Loucy (cell line): ENCODE results near the gene CBARP.

ENCODE experiments used
- H2AFZ ChIP-seq: fragments of 200-600 bp; sonication (generic); 2 replicates; pipeline ENCODE4 v1.6.0; 2016; ENCODE audit warnings: antibody characterized with exemption, mild to moderate bottlenecking, low read length, moderate library complexity
- H3F3A ChIP-seq: fragments of 200-600 bp; 2 replicates; pipeline ENCODE4 v1.6.0; 2016; ENCODE audit warnings: antibody characterized with exemption, low read depth, mild to moderate bottlenecking
- H3K27me3 ChIP-seq: fragments of 200-600 bp; sonication (generic); 2 replicates; pipeline ENCODE4 v1.6.1; 2014; ENCODE audit warnings: low read length, mild to moderate bottlenecking; ENCODE audit not compliant: insufficient read depth, poor library complexity, severe bottlenecking
- H3K36me3 ChIP-seq: fragments of 200-600 bp; sonication (generic); 2 replicates; pipeline ENCODE4 v1.6.1; 2016; ENCODE audit warnings: low read length; ENCODE audit not compliant: insufficient read depth
- H3K4me1 ChIP-seq: fragments of 200-600 bp; sonication (generic); 2 replicates; pipeline ENCODE4 v1.5.1; 2014; ENCODE audit warnings: low read length, mild to moderate bottlenecking; ENCODE audit not compliant: insufficient read depth, poor library complexity, severe bottlenecking
- H3K4me2 ChIP-seq: fragments of 200-600 bp; sonication (generic); 2 replicates; pipeline ENCODE4 v1.6.0; 2014; ENCODE audit warnings: antibody characterized with exemption, low read length, low read depth, mild to moderate bottlenecking; ENCODE audit not compliant: poor library complexity, severe bottlenecking
- H3K4me3 ChIP-seq: fragments of 200-600 bp; sonication (generic); 2 replicates; pipeline ENCODE4 v1.5.1; 2014; ENCODE audit warnings: low read length, mild to moderate bottlenecking, mixed read lengths; ENCODE audit not compliant: poor library complexity, severe bottlenecking
- H3K79me2 ChIP-seq: fragments of 200-600 bp; sonication (generic); 2 replicates; pipeline ENCODE4 v1.6.1; 2014; ENCODE audit warnings: low read length; ENCODE audit not compliant: insufficient read depth
- H3K9ac ChIP-seq: fragments of 200-600 bp; sonication (generic); 2 replicates; pipeline ENCODE4 v1.6.0; 2014; ENCODE audit warnings: mild to moderate bottlenecking, low read depth, low read length, moderate library complexity; ENCODE audit not compliant: poor library complexity, severe bottlenecking
- H3K9me2 ChIP-seq: fragments of 200-600 bp; sonication (generic); replicated peaks from 2 replicates; pipeline ENCODE4 v1.6.1; 2016; ENCODE audit warnings: low read depth, low read length, mixed read lengths
- H3K9me3 ChIP-seq: fragments of 200-600 bp; sonication (generic); 2 replicates; pipeline ENCODE4 v1.6.1; 2014; ENCODE audit warnings: mild to moderate bottlenecking, antibody characterized with exemption, low read length, low read depth; ENCODE audit not compliant: insufficient read depth
- H4K20me1 ChIP-seq: fragments of 200-600 bp; sonication (generic); 2 replicates; pipeline ENCODE4 v1.6.0; 2014; ENCODE audit warnings: antibody characterized with exemption, low read length, mild to moderate bottlenecking; ENCODE audit not compliant: insufficient read depth, poor library complexity, severe bottlenecking
- CTCF ChIP-seq: fragments of 200-600 bp; sonication (generic); conservative IDR thresholded peaks from 2 replicates; pipeline ENCODE4 v1.5.1; 2014; ENCODE audit warnings: mild to moderate bottlenecking, antibody characterized with exemption, low read length
- EZH2phosphoT487 ChIP-seq: fragments of 200-600 bp; IDR thresholded peaks from 2 replicates; pipeline ENCODE4 v1.6.1; 2018; ENCODE audit warnings: antibody characterized with exemption, mild to moderate bottlenecking, moderate library complexity, borderline replicate concordance

The CBARP gene

GRCh38 chr19:1265615-1266128 is 27.9 kb upstream of the CBARP start:
- Histone ChIP-seq H2AFZ (no peak overlapping the region), H4K20me1 (peaks cover 11% of the 10 kb centered on the region), H3K27me3 (peaks cover 4% of the 10 kb centered on the region), H3K9me2 (no peaks in the 10 kb centered on the region), H3K9me3 (no peaks in the 10 kb centered on the region), H3K4me2 (no peak overlapping the region), H3K36me3 (peaks cover 4% of the 10 kb centered on the region; the same call in 1 of the 2 replicates), H3K9ac (no peak overlapping the region), H3K79me2 (peaks cover 12% of the 10 kb centered on the region), H3K4me1 (peaks cover 34% of the 10 kb centered on the region), H3K4me3 (no peak overlapping the region), H3F3A (no peaks in the 10 kb centered on the region)
- TF ChIP-seq CTCF (no peak), EZH2phosphoT487 (no peak)

GRCh38 chr19:1264801-1265614 is 27.2 kb upstream of the CBARP start:
- no peak overlapping the region for H2AFZ ChIP-seq
- peaks cover 34% of the 10 kb centered on the region for H3K4me1 ChIP-seq
- no peak overlapping the region for H3K9ac ChIP-seq
- H3K9me2 ChIP-seq, result no peaks in the 10 kb centered on the region
- peaks cover 3% of the 10 kb centered on the region; the same call in 1 of the 2 replicates for H3K36me3 ChIP-seq
- H3K79me2 ChIP-seq, result peaks cover 11% of the 10 kb centered on the region
- TF ChIP-seq EZH2phosphoT487, result no peak
- TF ChIP-seq CTCF, result no peak
- H3K27me3 ChIP-seq, result peaks cover 3% of the 10 kb centered on the region
- H4K20me1 ChIP-seq, result peaks cover 8% of the 10 kb centered on the region
- no peaks in the 10 kb centered on the region for H3K9me3 ChIP-seq
- no peak overlapping the region for H3K4me3 ChIP-seq
- H3K4me2 ChIP-seq, result no peak overlapping the region
- H3F3A ChIP-seq, result 0 out of 2 replicates have a peak, but pooled peaks cover under 1% of the 10 kb centered on the region

- H3K27me3 ChIP-seq, result no peaks in the 10 kb centered on the region
- H3K9ac ChIP-seq, result no peak overlapping the region
- H3K36me3 ChIP-seq, result peaks cover 2% of the 10 kb centered on the region; the same call in 1 of the 2 replicates
- TF ChIP-seq CTCF (no peak), EZH2phosphoT487 (no peak)
- peaks cover 41% of the 10 kb centered on the region for H3K4me1 ChIP-seq
- peaks cover 21% of the 10 kb centered on the region for H4K20me1 ChIP-seq
- H3K9me3 ChIP-seq, result no peaks in the 10 kb centered on the region
- no peak overlapping the region for H3K4me3 ChIP-seq
- H3K4me2 ChIP-seq, result no peak overlapping the region
- H3K9me2 ChIP-seq, result no peaks in the 10 kb centered on the region
- 0 out of 2 replicates have a peak, but pooled peaks cover 8% of the 10 kb centered on the region for H3F3A ChIP-seq
- no peak overlapping the region for H2AFZ ChIP-seq
- H3K79me2 ChIP-seq, result peaks cover 13% of the 10 kb centered on the region; the same call in 1 of the 2 replicates
These were observed 25.4 kb upstream of the CBARP start for GRCh38 chr19:1263188-1263587.
